HK-2 (cell line): ENCODE measurements around the gene ARHGEF6.

Experiments used
- DNase-seq: peaks from one replicate; pipeline ENCODE4 v3.0.0-alpha.2; 2018; ENCODE audit not compliant: unreplicated experiment

ARHGEF6 gene

DNA sequence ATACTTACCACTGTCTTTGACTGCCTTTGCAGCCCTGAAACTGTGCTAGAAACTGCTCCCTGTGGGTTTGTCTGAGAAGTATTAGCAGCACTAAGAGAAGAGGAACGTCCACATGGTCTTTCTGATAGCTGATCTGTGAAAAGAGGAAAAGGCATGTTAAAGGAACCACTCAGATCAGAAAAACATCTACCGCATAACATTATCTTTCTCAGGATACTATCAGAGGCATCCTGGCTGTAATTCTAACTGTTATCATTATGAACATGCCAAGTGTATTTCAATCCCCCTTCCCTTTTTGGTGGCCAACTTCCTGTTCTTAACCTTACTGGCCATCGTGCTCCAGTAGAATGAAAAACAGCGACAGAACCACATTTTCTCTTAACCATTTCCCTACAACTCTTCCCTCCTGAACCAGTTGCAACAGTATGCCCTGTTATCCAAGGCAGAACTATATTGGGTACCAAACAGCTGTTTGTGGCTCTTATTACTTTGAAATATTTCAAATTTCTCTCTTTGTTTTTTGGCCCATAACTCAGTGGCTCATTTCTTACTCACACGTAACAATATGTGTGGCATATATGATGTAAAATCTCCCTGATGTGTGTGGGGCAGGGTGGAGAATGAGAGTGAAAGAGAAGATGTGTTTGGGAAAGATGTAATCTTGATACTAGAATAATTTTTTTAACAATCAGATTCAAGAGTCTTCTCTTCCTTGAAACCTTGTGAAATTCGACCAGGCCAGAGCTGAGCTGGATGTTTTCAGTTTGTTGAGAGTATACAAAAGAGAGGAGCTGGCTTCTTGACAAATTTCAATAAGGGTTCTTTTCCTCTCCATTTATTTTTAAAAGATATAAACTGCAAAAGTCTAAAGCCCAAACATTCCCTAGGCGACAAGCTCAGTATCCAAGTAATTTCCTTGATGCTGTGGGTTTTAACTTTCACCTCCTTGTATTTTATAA, 35.2 kb downstream of the ARHGEF6 start:
- DNase-seq, result no peak

DNA sequence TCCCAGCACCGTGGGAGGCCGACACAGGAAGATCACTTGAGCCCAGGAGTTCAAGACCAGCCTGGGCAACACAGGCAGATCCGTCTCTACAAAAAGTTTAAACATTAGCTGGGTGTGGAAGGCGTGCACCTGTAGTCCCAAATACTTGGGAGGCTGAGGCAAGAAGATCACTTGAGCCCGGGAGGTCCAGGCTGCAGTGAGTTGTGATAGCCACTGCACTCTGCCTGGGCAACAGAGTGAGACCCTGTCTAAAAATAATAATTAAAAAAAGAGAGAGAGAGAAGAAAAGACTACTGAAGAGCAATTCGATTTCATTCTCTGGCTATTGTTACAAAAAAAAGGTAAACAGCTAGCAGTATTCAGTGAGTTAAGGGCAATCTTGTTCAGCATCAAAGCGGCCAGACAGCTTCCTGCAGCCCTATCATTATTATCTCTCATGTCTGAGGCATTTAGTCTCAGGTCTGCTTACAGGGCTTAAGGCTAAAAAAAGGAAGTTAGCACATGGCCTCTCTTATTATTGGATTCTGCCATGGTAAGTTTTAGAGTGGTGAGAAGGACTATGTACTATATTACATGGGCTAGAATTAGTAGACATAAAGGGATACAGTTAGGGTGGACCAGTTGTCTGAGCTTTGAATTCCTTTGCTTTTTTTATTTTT, 37.9 kb downstream of the ARHGEF6 start:
- DNase-seq, result no peak

DNA sequence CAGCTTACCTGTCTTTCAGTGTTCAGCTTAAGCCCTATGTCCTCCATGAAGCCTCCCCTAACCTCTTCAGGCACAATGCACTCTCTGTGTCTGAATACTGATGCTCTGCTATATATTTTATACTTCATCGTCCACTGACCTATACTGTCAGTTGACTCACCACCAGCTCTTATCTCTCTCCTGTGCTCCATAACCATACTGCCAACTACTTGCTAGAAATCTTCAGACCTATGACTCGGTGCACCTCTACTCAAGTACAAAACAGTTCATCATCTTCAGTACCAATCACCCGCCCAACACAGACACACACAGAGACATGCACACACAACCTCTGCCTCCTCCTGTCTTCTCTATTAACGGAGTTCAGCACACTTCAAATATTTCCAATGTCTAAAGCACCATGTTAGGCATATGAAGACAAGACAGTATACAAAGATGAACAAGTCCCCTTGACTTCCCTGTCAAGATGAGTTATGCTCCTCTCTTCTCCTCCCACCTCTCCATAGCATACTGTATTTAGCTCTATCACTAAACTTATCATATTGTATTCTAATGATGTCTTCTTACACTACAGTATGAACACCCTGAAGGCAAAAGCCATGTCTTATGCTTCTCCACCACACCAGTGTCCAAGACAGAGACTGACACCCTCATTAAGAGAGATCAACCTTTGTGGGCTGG, 42.5 kb downstream of the ARHGEF6 start:
- no peak for DNase-seq

GRCh38 chrX:136736690-136737089, 44.0 kb downstream of the ARHGEF6 start:
- no peak for DNase-seq

DNA sequence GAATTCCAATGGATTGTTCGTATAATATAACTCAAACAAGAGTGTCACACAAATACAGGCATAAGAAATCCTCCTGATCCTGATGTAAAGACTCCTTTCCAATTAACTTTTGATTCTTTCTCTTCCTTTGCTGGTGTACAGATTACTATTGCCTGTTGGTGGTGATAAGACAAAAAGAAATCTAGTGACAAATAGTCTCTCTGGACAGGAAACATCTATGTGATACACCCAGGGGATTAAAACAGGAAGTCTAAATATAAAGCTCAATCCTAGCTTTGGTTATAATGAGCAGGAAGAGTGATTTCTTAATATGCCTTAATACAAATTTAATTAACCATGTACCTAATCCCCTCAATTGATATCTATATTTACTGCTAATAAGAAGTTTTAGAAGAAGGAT, 45.1 kb downstream of the ARHGEF6 start:
- no peak for DNase-seq

- DNase-seq, result no peak
These were observed 47.1 kb downstream of the ARHGEF6 start for GRCh38 chrX:136733613-136734012.

GRCh38 chrX:136731798-136732197, 48.9 kb downstream of the ARHGEF6 start:
- no peak for DNase-seq

DNA sequence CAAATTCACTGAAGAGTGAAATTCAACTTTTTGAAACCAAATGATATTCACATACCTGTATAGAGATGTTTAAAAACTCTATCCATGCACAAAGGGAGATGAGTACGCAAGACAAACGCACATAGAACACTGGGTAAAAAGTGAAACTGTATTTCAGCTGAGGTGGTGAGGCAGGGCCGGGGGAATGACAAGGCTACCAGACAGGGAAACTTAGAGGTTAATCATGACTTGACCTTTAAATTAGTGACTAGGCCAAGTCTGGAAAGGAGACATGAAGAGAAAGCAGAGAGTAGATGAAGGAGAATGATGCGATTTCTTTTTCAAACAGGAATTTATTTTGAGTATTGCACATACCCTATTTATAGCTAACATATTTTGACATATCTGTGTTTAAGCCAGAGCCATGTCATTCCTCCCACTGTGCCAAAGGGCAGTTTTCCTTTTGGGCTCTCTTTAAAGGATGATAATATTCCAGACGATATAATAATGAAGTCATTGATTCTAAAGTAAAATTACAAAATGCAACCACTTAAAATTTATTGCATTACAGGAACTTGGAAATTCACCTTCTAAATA, 49.4 kb downstream of the ARHGEF6 start:
- no peak for DNase-seq

GRCh38 chrX:136728393-136728792, 52.3 kb downstream of the ARHGEF6 start:
- no peak for DNase-seq

DNA sequence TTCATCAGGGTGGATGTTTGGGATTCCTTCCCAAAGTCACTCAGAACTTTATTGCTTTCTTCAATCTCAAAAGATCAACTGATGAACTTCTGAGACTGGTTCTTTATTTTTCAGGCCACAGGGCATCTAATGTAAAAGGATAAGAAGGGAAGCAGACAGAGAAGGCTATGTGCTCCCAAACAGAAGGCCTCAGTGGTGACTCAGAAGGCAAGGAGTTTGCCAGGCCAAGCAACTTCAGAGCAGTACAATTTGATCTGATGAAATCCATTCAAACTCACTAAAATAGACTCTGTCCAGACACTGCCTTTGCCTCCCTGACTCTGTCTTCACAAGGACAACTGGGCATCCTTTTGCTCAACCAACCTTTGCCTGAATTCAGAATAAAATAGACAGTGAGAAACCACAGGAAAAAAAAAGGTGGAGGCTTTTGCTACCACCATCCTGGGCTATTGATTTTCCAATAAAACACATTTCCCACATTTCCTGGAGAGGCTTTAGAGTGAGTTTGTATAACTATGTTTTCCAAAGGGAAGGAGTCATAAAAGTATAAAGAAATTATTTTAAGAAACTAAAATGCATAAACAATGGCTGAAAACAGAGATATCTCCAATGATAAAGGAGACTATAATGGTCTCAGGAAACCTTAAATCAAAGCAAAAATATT, 55.2 kb downstream of the ARHGEF6 start:
- DNase-seq, result no peak

- DNase-seq, result no peak
These were observed 62.6 kb downstream of the ARHGEF6 start for GRCh38 chrX:136718091-136718490.

- no peak for DNase-seq
These were observed 65.8 kb downstream of the ARHGEF6 start for GRCh38 chrX:136714626-136715599.

DNA sequence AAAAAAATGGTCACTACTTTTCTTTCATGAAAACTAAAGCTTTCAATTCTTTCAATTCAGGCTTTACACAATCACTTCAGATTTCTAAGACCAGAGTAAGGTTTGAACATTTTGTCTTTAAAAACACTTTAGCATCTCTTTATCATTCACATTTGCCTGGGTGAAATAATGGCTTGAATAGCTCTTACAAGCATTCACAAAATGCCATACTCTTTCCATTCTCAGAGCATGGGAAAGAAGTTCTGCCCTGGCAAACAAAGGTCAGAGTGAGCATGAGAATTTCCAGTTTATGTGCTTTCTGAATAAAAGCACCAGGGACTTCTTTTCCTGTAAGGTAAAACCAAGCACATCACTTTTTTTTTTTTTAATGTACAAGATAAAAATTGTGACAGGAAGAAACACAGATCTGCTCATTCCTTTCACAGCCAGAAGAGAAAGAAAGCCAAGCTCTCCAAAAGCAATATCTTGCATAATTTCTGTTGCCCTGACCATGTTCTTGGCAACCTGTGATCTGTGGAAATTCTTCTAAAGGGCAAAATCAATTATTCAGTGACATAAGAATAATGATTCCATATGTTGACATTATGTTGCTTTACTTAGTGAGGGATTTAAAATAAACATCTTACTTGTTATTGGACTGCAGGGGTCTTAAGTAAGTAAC, 68.0 kb downstream of the ARHGEF6 start:
- DNase-seq, result no peak

GRCh38 chrX:136711147-136711546, 69.6 kb downstream of the ARHGEF6 start:
- peak; percentile 33 for DNase-seq

- no peak for DNase-seq
These were observed 70.3 kb downstream of the ARHGEF6 start for GRCh38 chrX:136710325-136710951.

DNA sequence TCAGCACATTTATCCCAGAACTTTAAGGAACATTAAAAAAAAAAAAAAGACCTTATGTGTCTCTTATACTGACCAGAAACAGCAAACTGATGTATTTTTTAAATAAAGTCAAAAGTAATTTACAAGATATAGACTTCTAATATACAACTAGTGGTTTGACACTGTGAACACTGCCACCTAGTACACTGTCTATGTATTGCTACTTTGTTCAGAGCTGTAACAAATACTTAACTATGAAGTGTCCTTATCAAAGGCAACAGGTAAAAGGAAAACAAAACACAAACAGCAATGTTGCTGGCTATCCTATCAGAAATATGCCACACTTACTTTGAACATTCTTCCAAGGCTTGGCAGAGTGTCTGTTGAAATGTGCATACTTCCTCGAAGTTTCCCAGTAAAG, 72.4 kb downstream of the ARHGEF6 start:
- DNase-seq, result no peak

GRCh38 chrX:136697156-136697555, 83.6 kb downstream of the ARHGEF6 start:
- DNase-seq, result no peak

DNA sequence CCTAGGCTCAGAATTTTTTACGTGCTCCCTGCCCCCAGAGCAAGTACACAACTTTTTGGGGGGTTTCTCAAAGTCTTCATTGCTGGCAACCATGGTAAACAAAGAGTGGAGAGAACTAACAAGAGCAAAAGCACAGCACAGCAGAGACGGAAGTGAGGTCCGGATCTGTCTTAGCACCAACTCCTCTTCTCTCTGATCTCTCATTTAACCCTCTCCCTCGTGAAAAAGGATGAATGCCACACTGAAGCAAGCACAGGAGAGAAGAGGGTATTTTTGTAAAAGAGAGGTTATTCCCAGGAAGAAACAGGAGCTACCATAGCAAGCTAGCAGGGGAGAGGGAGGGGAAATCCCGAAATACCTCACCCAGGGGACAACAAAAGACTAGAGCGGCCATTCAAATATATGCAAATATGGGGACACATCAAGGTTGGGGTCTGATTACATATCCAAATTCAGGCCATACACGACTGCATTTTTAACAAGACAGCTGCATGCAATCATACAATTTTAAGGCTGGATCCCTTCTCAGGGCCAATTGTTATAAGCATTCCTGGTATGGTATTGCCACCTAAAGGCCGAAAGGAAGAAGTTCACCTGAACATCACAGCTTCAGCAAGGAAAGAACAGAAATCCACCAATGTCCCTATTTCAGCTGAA, 86.2 kb downstream of the ARHGEF6 start:
- DNase-seq, result no peak

- no peak for DNase-seq
These were observed 88.5 kb downstream of the ARHGEF6 start for GRCh38 chrX:136692271-136692670.
